Left lung (tissue), 10 donors: ENCODE results near the gene PLXNB2. TPM values are rescaled to one million over a fixed set of nuclear protein-coding genes. Genes with fewer than 3 reads are reported as not detected.

Source experiments
- ATAC-seq: fragments of 200-7000 bp; cut with Tn5 transposase; one replicate; pipeline ENCODE4 v1.9.1; 2020; ENCODE audit warnings: moderate library complexity
- DNase-seq, 4 donors: peaks; one replicate each; pipeline ENCODE4 v3.0.0-alpha.2; 2013 to 2020
- H3K27ac ChIP-seq, 2 donors: fragments of 200-600 bp; sonication (generic) in 1 of 2; one replicate each; pipeline versions ENCODE4 v1.5.0 to v1.8.0; 2020 to 2021
- H3K27me3 ChIP-seq, 2 donors: fragments of 200-600 bp; sonication (generic) in 1 of 2; one replicate each; pipeline versions ENCODE4 v1.5.0 to v1.8.0; 2020 to 2021
- H3K36me3 ChIP-seq, 2 donors: fragments of 200-600 bp; sonication (generic) in 1 of 2; one replicate each; pipeline versions ENCODE4 v1.5.0 to v1.8.0; 2020 to 2021
- H3K4me1 ChIP-seq, 2 donors: fragments of 200-600 bp; one replicate each; pipeline ENCODE4 v1.8.0; 2021
- H3K4me3 ChIP-seq, 2 donors: fragments of 200-600 bp; sonication (generic) in 1 of 2; one replicate each; pipeline versions ENCODE4 v1.5.0 to v1.8.0; 2020 to 2021; ENCODE audit warnings: mild to moderate bottlenecking in 1 of 2
- H3K9me3 ChIP-seq, 2 donors: fragments of 200-600 bp; sonication (generic) in 1 of 2; one replicate each; pipeline versions ENCODE4 v1.5.0 to v1.8.0; 2020 to 2021
- intact Hi-C, 2 donors: fragments of 100-400 bp; cut with DNase I; formaldehyde crosslinking; loops; one replicate each; pipeline versions ENCODE4 v1.11.2 to v1.14.2; 2022
- polyA plus RNA-seq, 6 donors: library from polyadenylated mRNA; unstranded; fragments of 120-200 nt; gene quantifications; one replicate each; pipeline ENCODE4 v1.2.1, GENCODE V29; 2013; ENCODE audit not compliant: insufficient read length in 6 of 6
- total RNA-seq, 2 donors: library from RNA; stranded (reverse); fragmentation: NEBNext Ultra II Directional; extraction: Animal tissue kit (Norgen Biotek cat#: 25700); gene quantifications; one replicate each; pipeline ENCODE4 v1.2.1, GENCODE V29; 2021
- TF ChIP-seq, protein P1 (sequence below), 2 donors: fragments of 200-600 bp; sonication (generic) in 1 of 2; IDR thresholded peaks; one replicate each; pipeline versions ENCODE4 v1.5.0 to v1.8.0; 2021; ENCODE audit warnings: antibody characterized with exemption in 2 of 2
- donor health status: DM: no; HTN: yes; CAD: no.
- donor health status: DM: no; HTN: no; CAD: no.

Gene PLXNB2
- total and polyA plus RNA-seq, 8 donors = 116 to 391 (median 145) TPM

DNA sequence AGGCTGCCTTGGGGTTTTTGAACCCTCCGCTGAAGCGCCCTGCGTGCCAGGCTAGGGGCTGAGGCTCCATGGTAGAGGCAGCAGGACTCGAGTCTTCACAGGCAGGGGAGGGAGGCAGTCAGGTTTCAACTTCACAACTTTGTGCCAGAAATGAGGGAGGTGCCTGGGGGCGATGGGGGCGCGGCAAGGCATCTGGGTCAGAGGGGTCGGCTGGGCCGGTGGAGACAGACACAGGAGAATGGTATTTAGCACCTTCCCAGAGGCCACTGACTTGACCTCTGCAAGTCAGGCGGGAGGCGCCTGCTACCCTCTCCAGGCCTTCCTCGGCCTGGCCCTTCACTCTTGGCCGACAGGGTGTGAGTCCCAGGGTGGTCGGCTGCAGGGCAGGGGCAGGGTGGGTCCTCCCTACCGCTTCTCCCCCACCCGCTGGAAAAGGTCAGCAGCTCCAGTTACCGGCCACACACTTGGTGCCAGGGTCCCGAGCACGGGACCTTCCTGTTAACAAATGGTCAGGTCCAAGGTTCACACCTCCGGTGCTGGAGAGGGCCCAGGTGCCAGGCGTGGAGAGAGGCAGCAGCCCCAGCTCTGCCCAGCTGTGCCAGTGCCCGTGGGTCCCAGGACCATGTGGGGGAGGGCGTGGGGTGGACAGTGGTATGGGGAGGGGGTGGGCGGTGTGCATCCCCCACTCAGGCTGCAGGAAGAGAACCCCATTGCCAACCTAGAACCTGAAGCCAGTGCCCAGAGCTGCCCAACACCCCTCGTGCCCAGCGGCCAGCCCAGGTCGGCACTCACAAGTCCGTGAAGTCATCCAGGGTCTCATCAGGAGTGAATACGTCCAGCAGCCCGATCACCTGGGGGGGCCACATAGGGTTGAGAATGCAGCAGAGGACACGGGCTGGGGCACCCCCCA, 49.7 kb downstream of the PLXNB2 start:
- ATAC-seq (no peak), DNase-seq (no peak)
- H3K27me3 ChIP-seq = peaks cover 0 to 41% of the 10 kb centered on the region in 2 donors
- intact Hi-C loops = loop anchor here in 1 of 2 donors (5.0 kb wide), 1 partner anchor 80 kb away; no protein-coding TSS in a partner anchor
- no peak overlapping the region for H3K27ac ChIP-seq
- H3K4me3 ChIP-seq = no peak overlapping the region
- H3K4me1 ChIP-seq = peaks cover 0 to 25% of the 10 kb centered on the region in 2 donors
- no peaks in the 10 kb centered on the region for H3K9me3 ChIP-seq
- no peaks in the 10 kb centered on the region for H3K36me3 ChIP-seq
- TF ChIP-seq, protein P1, sequence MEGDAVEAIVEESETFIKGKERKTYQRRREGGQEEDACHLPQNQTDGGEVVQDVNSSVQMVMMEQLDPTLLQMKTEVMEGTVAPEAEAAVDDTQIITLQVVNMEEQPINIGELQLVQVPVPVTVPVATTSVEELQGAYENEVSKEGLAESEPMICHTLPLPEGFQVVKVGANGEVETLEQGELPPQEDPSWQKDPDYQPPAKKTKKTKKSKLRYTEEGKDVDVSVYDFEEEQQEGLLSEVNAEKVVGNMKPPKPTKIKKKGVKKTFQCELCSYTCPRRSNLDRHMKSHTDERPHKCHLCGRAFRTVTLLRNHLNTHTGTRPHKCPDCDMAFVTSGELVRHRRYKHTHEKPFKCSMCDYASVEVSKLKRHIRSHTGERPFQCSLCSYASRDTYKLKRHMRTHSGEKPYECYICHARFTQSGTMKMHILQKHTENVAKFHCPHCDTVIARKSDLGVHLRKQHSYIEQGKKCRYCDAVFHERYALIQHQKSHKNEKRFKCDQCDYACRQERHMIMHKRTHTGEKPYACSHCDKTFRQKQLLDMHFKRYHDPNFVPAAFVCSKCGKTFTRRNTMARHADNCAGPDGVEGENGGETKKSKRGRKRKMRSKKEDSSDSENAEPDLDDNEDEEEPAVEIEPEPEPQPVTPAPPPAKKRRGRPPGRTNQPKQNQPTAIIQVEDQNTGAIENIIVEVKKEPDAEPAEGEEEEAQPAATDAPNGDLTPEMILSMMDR (IDR thresholded peaks at IDR 0.05) = no peak

DNA sequence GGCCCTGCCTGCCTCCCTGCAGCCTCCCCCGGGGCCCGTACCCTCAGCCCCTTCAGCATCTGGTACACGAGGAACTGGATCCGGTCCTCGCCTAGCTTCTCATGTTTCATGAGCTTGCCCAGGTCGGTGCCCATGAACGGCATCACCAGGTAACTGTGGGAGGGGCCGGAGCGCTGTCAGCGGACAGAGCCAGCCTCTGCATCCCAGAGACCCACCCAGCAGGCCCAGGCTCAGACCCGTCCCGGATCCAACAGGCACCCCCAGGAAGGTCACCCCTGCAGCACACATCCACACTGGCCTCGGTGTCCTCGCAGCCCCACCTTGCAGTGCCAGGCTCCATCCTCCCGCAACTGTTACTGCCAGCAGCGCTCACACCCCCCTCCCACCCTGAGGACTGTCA, 50.4 kb downstream of the PLXNB2 start:
- TF ChIP-seq, protein P1 (IDR thresholded peaks at IDR 0.05) = no peak
- peaks cover 0 to 34% of the 10 kb centered on the region in 2 donors for H3K27me3 ChIP-seq
- H3K36me3 ChIP-seq = no peaks in the 10 kb centered on the region
- H3K4me3 ChIP-seq = no peak overlapping the region
- DNase-seq (no peak), ATAC-seq (no peak)
- peaks cover 0 to 21% of the 10 kb centered on the region in 2 donors for H3K4me1 ChIP-seq
- H3K9me3 ChIP-seq = no peaks in the 10 kb centered on the region
- intact Hi-C loops = loop anchor here in 1 of 2 donors (5.0 kb wide), 1 partner anchor 80 kb away; no protein-coding TSS in a partner anchor
- H3K27ac ChIP-seq = no peak overlapping the region

DNA sequence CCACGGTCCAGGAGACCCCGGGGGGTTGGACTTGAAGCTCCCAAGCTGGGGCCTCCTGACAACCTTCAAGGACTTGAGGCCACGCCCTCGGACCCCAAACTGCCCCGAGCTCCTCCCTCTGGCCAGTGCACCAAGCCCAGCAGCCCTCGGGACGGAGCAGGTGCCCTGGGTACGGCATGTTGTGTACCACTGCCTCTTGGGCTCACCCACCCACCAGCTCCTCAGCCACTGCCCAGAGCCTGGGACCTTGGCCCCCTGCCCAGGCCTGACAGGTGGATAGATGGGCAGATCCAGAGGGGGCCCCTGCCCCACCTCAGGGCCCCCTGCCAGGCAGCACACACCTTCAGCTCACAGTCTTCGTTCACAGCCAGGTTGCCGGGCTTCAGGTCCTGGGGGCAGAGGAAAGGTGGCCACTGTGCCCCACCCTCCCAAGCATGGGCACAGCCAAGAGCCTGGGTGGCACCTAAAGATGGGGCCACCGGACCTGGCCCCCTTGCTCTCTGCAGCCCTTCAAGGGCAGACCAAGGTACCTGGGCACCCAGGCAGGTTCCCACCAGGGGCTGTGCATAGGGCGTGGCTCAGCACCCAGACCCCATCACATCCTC, 51.1 kb downstream of the PLXNB2 start:
- ATAC-seq (no peak), DNase-seq (no peak)
- H3K27me3 ChIP-seq = peaks cover 0 to 27% of the 10 kb centered on the region in 2 donors
- TF ChIP-seq, protein P1 (IDR thresholded peaks at IDR 0.05) = no peak
- no peaks in the 10 kb centered on the region for H3K9me3 ChIP-seq
- no peak overlapping the region for H3K4me3 ChIP-seq
- no peaks in the 10 kb centered on the region for H3K36me3 ChIP-seq
- peaks cover 0 to 21% of the 10 kb centered on the region in 2 donors for H3K4me1 ChIP-seq
- H3K27ac ChIP-seq = no peak overlapping the region
- intact Hi-C loops = loop anchor here in 1 of 2 donors (5.0 kb wide), 1 partner anchor 81 kb away; no protein-coding TSS in a partner anchor

DNA sequence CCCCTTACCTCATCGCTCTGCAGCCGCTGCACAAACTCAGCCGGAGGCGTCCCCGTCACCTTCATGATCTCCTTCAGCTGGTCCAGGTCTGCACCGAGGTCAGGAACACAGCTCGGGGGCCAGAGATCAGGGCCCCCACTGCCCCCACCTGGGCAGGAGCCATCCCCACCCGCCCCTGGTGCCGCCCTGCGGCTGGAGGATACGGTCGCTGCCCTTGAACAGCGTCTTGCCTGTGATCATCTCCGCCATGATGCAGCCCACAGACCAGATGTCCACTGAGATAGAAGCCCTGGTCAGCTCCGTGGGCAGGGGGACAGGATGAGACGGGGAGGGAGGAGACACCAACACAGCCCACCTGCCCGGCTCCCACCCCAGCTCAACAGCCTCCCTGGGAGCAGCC, 51.8 kb downstream of the PLXNB2 start:
- no peaks in the 10 kb centered on the region for H3K9me3 ChIP-seq
- H3K27ac ChIP-seq = no peak overlapping the region
- H3K4me3 ChIP-seq = no peak overlapping the region
- TF ChIP-seq, protein P1 (IDR thresholded peaks at IDR 0.05) = no peak
- intact Hi-C loops = loop anchor here in 1 of 2 donors (5.0 kb wide), 1 partner anchor 82 kb away; no protein-coding TSS in a partner anchor
- DNase-seq = no peak
- H3K36me3 ChIP-seq = no peaks in the 10 kb centered on the region
- H3K4me1 ChIP-seq = peaks cover 0 to 19% of the 10 kb centered on the region in 2 donors
- no peak for ATAC-seq
- H3K27me3 ChIP-seq = peaks cover 0 to 20% of the 10 kb centered on the region in 2 donors

DNA sequence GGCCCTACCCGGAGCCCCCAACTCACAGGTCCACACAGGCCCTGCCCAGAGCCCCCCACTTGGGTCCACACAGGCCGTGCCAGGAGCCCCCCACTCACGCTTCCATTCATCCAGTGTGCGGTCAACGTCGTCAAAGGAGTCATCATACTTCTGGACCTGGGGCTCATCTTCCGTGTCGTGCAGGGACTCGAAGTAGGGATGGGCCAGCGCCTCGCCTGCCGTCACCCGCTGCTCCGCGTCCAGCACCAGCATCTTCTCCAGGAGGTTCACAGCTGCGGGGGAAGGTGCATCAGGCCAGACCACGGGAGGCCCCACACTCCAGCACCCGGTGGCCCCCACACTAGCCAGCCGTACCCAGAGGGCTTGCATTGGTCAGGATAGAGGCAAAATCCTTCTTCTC, 52.3 kb downstream of the PLXNB2 start:
- Histone ChIP-seq H3K4me3 (no peak overlapping the region), H3K4me1 (peaks cover 4 to 20% of the 10 kb centered on the region in 2 donors), H3K27ac (no peak overlapping the region), H3K36me3 (no peaks in the 10 kb centered on the region), H3K9me3 (no peaks in the 10 kb centered on the region), H3K27me3 (peaks cover 0 to 15% of the 10 kb centered on the region in 2 donors)
- intact Hi-C loops = loop anchor here in 1 of 2 donors (5.0 kb wide), 1 partner anchor 82 kb away; no protein-coding TSS in a partner anchor
- TF ChIP-seq, protein P1 (IDR thresholded peaks at IDR 0.05) = no peak
- ATAC-seq = no peak
- no peak for DNase-seq
